ENCODE data around the gene PXDN.
"Not testable (repeated sequence)": the region's sequence is repeated elsewhere in the genome, so short reads cannot be mapped to it uniquely, and the experiment has no call there.

The PXDN gene

DNA sequence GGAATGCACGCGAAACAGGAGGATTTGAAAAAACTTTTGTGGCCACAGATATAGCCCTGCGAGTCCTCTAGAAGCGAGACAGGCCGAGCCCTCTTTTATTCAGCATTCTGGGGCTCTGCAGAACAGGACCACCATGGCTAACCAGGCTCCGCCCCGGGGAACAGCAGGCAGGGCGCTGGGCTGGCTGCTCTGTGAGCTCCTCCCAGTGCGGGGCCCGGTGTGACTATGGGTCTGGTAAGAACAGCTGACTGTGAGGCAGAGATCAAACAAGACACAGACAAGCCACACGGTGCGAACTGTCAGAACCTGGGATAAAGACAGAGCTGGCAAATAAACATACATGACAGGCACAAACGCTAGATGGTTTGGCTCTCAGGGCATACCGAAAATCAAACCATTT, 15.5 kb downstream of the PXDN start:
- Histone ChIP-seq H3K27ac (ENCODE audit: low read depth, low read length, severe bottlenecking) (peak overlapping the region; percentile 36), H3K4me3 (ENCODE audit: extremely low read depth, insufficient read depth, low read length, poor library complexity, severe bottlenecking) (no peak overlapping the region), H3K36me3 (ENCODE audit: control insufficient read depth, insufficient read depth, low read length) (peaks cover 23% of the 10 kb centered on the region), H3K4me1 (ENCODE audit: control insufficient read depth, insufficient read depth, low read length, poor library complexity, severe bottlenecking) (peaks cover 51% of the 10 kb centered on the region), H3K9me3 (ENCODE audit: control insufficient read depth, low read length) (no peaks in the 10 kb centered on the region)
- WGBS, 2 experiments (ENCODE audit: insufficient coverage in 2 of 2): 39 to 44% methylated on average over 14 of the region's 14 CpGs

DNA sequence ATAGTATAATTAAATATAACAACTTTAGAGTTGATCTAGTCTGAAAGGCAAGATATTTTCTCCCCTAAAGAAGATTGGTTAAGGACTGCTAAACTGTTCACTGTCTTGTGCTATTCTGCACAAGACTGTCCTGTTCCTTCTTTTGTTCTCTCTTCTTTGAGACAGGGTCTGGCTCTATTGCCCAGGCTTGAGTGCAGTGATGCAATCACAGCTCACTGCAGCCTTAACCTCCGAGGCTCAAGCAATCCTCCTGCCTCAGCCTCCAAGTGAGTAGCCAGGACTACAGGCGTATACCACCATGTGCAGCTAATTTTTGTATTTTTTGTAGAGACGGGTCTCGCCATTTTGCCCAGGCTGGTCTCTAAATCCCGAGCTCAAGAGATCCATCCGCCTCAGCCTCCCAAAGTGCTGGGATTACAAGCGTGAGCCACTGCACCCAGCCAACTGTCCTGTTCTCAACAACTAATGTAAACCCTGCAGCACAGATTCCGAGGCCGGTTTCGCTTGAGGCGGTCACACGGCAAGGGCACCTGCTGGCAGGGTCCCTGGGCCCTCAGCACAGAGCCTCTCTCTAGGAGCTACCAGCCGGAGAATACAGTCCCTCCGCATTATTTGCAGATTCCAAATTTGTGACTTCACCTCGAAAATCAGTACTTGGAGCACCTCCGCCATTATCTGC, 16.4 kb downstream of the PXDN start:
- H3K4me1 ChIP-seq (ENCODE audit: control insufficient read depth, insufficient read depth, low read length, poor library complexity, severe bottlenecking): peaks cover 51% of the 10 kb centered on the region

DNA sequence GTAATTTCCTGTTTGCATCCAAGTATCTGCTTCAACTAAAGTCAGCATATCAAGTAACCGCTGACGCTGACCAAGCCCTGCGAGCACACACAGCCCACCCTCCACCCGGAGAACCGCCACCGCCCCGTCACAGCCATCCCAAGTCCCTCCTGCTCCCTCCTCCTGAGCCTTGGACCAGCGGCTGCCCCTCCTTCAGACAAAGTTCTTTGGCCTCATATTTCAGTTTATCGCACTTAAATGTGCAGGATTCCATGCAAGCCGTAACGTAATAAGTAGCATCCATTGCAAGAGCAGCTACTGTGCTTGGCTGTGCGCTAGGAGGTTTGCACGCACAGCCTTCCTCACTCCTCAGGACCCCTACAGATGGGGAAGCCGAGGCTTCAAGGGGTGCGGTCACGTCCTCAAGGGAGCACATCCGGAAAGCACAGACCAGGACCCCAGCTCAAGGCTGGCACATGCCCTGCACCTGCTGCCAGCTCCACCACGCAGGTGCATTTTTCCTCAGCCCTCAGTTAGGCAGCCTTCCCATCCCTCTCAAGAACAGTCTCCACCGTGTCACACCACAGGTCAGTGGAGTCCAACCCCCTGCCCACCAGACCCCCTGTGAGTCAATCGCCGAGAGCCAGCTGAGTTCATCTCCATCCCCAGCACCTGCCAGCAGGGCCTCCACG, 17.1 kb downstream of the PXDN start:
- WGBS, 2 experiments (ENCODE audit: insufficient coverage in 2 of 2): 93% methylated on average over 13 to 21 of the region's 22 CpGs
- H3K4me3 ChIP-seq (ENCODE audit: extremely low read depth, insufficient read depth, low read length, poor library complexity, severe bottlenecking): no peak overlapping the region

More for the DNA sequence above, 16.4 kb downstream of the PXDN start:
- WGBS, 2 experiments (ENCODE audit: insufficient coverage in 2 of 2): 97% methylated on average over 16 of the region's 16 CpGs
- Histone ChIP-seq H3K4me3 (ENCODE audit: extremely low read depth, insufficient read depth, low read length, poor library complexity, severe bottlenecking) (no peak overlapping the region), H3K27ac (ENCODE audit: low read depth, low read length, severe bottlenecking) (no peak overlapping the region), H3K36me3 (ENCODE audit: control insufficient read depth, insufficient read depth, low read length) (peaks cover 14% of the 10 kb centered on the region), H3K9me3 (ENCODE audit: control insufficient read depth, low read length) (no peaks in the 10 kb centered on the region)

DNA sequence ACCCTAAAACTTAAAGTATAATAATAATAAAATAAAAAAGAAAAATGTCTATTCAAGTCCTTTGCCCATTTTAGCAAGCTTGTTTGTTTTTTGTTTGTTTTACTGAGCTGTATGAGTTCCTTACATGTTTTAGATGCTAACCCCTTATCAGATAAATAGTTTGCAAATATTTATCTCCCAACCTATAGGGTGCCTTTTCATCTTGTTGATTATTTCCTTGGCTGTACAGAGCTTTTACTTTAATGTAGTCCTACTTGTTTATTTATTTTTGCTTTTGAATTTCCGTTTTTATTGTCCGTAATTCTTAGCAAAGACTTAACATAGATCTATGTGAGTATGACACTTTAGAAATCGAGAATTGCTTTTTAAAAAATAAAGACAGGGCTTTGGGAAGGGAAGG, 17.8 kb downstream of the PXDN start:
- Histone ChIP-seq H3K27ac (ENCODE audit: low read depth, low read length, severe bottlenecking) (no peak overlapping the region), H3K4me1 (ENCODE audit: control insufficient read depth, insufficient read depth, low read length, poor library complexity, severe bottlenecking) (peaks cover 43% of the 10 kb centered on the region), H3K36me3 (ENCODE audit: control insufficient read depth, insufficient read depth, low read length) (peaks cover 15% of the 10 kb centered on the region), H3K9me3 (ENCODE audit: control insufficient read depth, low read length) (no peaks in the 10 kb centered on the region), H3K4me3 (ENCODE audit: extremely low read depth, insufficient read depth, low read length, poor library complexity, severe bottlenecking) (no peak overlapping the region)
- 83 to 87% methylated on average over 1 to 2 of the region's 3 CpGs for WGBS, 2 experiments (ENCODE audit: insufficient coverage in 2 of 2)

More for the DNA sequence above, 17.1 kb downstream of the PXDN start:
- Histone ChIP-seq H3K9me3 (ENCODE audit: control insufficient read depth, low read length) (no peaks in the 10 kb centered on the region), H3K27ac (ENCODE audit: low read depth, low read length, severe bottlenecking) (no peak overlapping the region), H3K4me1 (ENCODE audit: control insufficient read depth, insufficient read depth, low read length, poor library complexity, severe bottlenecking) (peaks cover 50% of the 10 kb centered on the region), H3K36me3 (ENCODE audit: control insufficient read depth, insufficient read depth, low read length) (peaks cover 16% of the 10 kb centered on the region)

- peaks cover 21% of the 10 kb centered on the region for H3K4me1 ChIP-seq (ENCODE audit: control insufficient read depth, insufficient read depth, low read length, poor library complexity, severe bottlenecking)
- H3K9me3 ChIP-seq (ENCODE audit: control insufficient read depth, low read length); H3K4me3 ChIP-seq (ENCODE audit: extremely low read depth, insufficient read depth, low read length, poor library complexity, severe bottlenecking); H3K27ac ChIP-seq (ENCODE audit: low read depth, low read length, severe bottlenecking): not testable (repeated sequence)
- WGBS, 2 experiments (ENCODE audit: insufficient coverage in 2 of 2): 88 to 93% methylated on average over 1 to 2 of the region's 2 CpGs
- peaks cover 13% of the 10 kb centered on the region for H3K36me3 ChIP-seq (ENCODE audit: control insufficient read depth, insufficient read depth, low read length)
These were observed 20.0 kb downstream of the PXDN start for GRCh38 chr2:1724351-1724750.

GRCh38 chr2:1723397-1724042, 20.8 kb downstream of the PXDN start:
- Histone ChIP-seq H3K4me1 (ENCODE audit: control insufficient read depth, insufficient read depth, low read length, poor library complexity, severe bottlenecking) (peaks cover 13% of the 10 kb centered on the region), H3K27ac (ENCODE audit: low read depth, low read length, severe bottlenecking) (no peak overlapping the region), H3K9me3 (ENCODE audit: control insufficient read depth, low read length) (no peaks in the 10 kb centered on the region), H3K4me3 (ENCODE audit: extremely low read depth, insufficient read depth, low read length, poor library complexity, severe bottlenecking) (no peak overlapping the region), H3K36me3 (ENCODE audit: control insufficient read depth, insufficient read depth, low read length) (peaks cover 11% of the 10 kb centered on the region)
- 94 to 100% methylated on average over 1 to 2 of the region's 4 CpGs for WGBS, 2 experiments (ENCODE audit: insufficient coverage in 2 of 2)

GRCh38 chr2:1722692-1723091, 21.6 kb downstream of the PXDN start:
- Histone ChIP-seq H3K9me3 (ENCODE audit: control insufficient read depth, low read length) (no peaks in the 10 kb centered on the region), H3K36me3 (ENCODE audit: control insufficient read depth, insufficient read depth, low read length) (peaks cover 8% of the 10 kb centered on the region), H3K4me3 (ENCODE audit: extremely low read depth, insufficient read depth, low read length, poor library complexity, severe bottlenecking) (no peak overlapping the region), H3K27ac (ENCODE audit: low read depth, low read length, severe bottlenecking) (no peak overlapping the region), H3K4me1 (ENCODE audit: control insufficient read depth, insufficient read depth, low read length, poor library complexity, severe bottlenecking) (peaks cover 6% of the 10 kb centered on the region)
- 98 to 99% methylated on average over 3 of the region's 3 CpGs for WGBS, 2 experiments (ENCODE audit: insufficient coverage in 2 of 2)

DNA sequence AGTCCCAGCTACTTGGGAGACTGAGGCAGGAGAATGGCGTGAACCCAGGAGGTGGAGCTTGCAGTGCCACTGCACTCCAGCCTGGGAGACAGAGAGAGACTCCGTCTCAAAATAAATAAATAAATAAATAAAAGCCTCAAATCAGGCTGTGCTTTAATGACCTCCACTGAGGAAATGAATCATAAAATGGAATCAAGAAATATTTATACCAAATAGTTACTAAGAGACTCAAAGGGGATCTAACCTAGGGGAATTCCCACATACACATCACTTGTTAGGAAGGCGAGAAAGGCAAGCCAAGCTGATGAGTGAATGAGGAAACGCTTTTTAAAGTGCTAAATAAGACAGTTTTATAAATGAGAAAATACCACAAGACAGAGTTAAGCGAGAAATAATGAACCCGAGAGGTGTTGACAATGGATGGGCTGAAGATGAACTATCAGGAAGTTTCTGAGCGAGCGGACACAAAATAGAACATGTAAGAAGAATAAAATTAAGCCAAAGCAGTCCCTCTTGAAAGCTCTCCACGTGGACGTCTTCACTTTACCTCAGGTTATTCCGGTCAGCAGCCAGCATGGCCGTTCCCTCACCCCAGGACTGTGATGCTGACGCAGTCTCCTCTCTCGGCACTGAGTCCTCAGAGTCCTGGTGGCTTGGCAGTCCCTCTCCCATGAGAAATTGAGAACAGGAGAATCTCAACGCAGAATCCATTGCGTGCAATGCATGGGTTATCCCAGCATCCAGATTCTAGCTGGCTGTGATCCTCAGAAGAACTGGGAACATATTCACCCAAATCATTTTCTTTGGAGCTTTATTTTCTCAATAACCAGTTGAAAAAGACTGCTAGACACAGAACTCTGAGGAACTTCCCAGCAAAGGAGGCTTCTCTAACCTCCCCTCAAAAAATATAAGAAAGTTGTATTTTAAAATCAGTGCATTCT, 22.3 kb downstream of the PXDN start:
- H3K27ac ChIP-seq (ENCODE audit: low read depth, low read length, severe bottlenecking): no peak overlapping the region
- WGBS, 2 experiments (ENCODE audit: insufficient coverage in 2 of 2): 95 to 96% methylated on average over 13 of the region's 16 CpGs

GRCh38 chr2:1718339-1719220, 25.7 kb downstream of the PXDN start:
- whole genome bisulfite sequencing, 2 experiments (ENCODE audit: insufficient coverage in 2 of 2): 93 to 97% methylated on average over 23 of the region's 23 CpGs
- Histone ChIP-seq H3K4me3 (ENCODE audit: extremely low read depth, insufficient read depth, low read length, poor library complexity, severe bottlenecking) (no peak overlapping the region), H3K4me1 (ENCODE audit: control insufficient read depth, insufficient read depth, low read length, poor library complexity, severe bottlenecking) (peaks cover 21% of the 10 kb centered on the region), H3K9me3 (ENCODE audit: control insufficient read depth, low read length) (no peaks in the 10 kb centered on the region), H3K27ac (ENCODE audit: low read depth, low read length, severe bottlenecking) (no peak overlapping the region), H3K36me3 (ENCODE audit: control insufficient read depth, insufficient read depth, low read length) (peaks cover 16% of the 10 kb centered on the region)

More for the DNA sequence above, 22.3 kb downstream of the PXDN start:
- Histone ChIP-seq H3K4me3 (ENCODE audit: extremely low read depth, insufficient read depth, low read length, poor library complexity, severe bottlenecking) (no peak overlapping the region), H3K9me3 (ENCODE audit: control insufficient read depth, low read length) (no peaks in the 10 kb centered on the region), H3K4me1 (ENCODE audit: control insufficient read depth, insufficient read depth, low read length, poor library complexity, severe bottlenecking) (peaks cover 8% of the 10 kb centered on the region), H3K36me3 (ENCODE audit: control insufficient read depth, insufficient read depth, low read length) (peaks cover 8% of the 10 kb centered on the region)
